ENCODE data around the gene GRM7.

Gene GRM7

DNA sequence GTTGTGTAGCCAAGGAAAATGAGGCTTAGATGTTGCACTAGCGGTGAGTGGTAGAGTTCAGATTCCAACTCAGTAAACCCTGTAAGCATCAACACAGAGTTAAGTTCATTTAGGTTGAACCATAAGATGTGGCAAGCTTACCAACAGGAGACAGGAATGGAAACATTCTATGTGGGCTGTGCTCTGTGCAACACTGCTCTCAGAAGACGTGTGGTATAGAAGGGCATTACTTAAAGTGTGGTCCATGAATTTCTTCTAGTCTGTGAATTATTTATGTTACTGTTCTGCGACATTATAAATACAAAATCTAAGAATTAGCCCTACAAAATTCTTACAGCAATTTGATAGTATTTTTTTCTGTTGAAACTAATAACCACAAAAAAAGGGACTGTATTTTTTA lies 213.3 kb downstream of the GRM7 start:
- DNase-seq (ENCODE audit: low read depth in 1 of 2, low spot score in 1 of 2), result no peak
- Histone ChIP-seq H3K27ac (replicated peaks) (no peak overlapping the region), H3K27me3 (ENCODE audit: insufficient read depth, poor library complexity, severe bottlenecking) (no peaks in the 10 kb centered on the region), H3K4me3 (replicated peaks; ENCODE audit: insufficient read depth, low read length) (no peak overlapping the region)
- TF ChIP-seq, protein P1, sequence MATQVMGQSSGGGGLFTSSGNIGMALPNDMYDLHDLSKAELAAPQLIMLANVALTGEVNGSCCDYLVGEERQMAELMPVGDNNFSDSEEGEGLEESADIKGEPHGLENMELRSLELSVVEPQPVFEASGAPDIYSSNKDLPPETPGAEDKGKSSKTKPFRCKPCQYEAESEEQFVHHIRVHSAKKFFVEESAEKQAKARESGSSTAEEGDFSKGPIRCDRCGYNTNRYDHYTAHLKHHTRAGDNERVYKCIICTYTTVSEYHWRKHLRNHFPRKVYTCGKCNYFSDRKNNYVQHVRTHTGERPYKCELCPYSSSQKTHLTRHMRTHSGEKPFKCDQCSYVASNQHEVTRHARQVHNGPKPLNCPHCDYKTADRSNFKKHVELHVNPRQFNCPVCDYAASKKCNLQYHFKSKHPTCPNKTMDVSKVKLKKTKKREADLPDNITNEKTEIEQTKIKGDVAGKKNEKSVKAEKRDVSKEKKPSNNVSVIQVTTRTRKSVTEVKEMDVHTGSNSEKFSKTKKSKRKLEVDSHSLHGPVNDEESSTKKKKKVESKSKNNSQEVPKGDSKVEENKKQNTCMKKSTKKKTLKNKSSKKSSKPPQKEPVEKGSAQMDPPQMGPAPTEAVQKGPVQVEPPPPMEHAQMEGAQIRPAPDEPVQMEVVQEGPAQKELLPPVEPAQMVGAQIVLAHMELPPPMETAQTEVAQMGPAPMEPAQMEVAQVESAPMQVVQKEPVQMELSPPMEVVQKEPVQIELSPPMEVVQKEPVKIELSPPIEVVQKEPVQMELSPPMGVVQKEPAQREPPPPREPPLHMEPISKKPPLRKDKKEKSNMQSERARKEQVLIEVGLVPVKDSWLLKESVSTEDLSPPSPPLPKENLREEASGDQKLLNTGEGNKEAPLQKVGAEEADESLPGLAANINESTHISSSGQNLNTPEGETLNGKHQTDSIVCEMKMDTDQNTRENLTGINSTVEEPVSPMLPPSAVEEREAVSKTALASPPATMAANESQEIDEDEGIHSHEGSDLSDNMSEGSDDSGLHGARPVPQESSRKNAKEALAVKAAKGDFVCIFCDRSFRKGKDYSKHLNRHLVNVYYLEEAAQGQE (IDR thresholded peaks at IDR 0.05; ENCODE audit: insufficient replicate concordance, low read depth), result no peak
- TF ChIP-seq, protein P2, sequence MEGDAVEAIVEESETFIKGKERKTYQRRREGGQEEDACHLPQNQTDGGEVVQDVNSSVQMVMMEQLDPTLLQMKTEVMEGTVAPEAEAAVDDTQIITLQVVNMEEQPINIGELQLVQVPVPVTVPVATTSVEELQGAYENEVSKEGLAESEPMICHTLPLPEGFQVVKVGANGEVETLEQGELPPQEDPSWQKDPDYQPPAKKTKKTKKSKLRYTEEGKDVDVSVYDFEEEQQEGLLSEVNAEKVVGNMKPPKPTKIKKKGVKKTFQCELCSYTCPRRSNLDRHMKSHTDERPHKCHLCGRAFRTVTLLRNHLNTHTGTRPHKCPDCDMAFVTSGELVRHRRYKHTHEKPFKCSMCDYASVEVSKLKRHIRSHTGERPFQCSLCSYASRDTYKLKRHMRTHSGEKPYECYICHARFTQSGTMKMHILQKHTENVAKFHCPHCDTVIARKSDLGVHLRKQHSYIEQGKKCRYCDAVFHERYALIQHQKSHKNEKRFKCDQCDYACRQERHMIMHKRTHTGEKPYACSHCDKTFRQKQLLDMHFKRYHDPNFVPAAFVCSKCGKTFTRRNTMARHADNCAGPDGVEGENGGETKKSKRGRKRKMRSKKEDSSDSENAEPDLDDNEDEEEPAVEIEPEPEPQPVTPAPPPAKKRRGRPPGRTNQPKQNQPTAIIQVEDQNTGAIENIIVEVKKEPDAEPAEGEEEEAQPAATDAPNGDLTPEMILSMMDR (IDR thresholded peaks at IDR 0.05; ENCODE audit: insufficient read depth, low read length), result no peak
- no peak for TF ChIP-seq POLR2AphosphoS5 (IDR thresholded peaks at IDR 0.05; ENCODE audit: low read depth)
- TF ChIP-seq SPI1 (IDR thresholded peaks at IDR 0.05; ENCODE audit: borderline replicate concordance, low read depth), result no peak
- no peak for TF ChIP-seq GABPA (IDR thresholded peaks at IDR 0.05; ENCODE audit: low read depth)

DNA sequence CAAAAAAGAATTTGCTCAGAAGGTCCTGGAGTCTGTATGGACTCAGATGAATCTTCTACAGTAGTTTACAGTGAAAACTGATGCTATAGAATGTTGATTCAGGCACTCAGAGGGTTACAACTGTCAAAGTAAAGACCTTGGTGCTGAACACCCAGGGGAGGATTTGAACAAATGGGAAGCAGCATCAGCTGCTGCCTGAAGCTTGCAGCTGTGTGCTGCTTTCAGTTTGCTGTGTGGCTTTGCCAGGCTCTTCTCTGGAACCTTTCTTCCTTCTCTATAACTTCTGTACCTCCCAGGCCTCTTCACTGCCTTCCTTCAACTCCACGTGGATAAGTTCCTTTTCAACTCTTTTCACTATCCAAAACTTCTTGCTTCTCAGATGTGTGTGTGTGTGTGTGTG lies 214.2 kb downstream of the GRM7 start:
- Histone ChIP-seq H3K27ac (replicated peaks) (no peak overlapping the region), H3K27me3 (ENCODE audit: insufficient read depth, poor library complexity, severe bottlenecking) (no peaks in the 10 kb centered on the region), H3K4me3 (replicated peaks; ENCODE audit: insufficient read depth, low read length) (no peak overlapping the region)
- no peak for DNase-seq (ENCODE audit: low read depth in 1 of 2, low spot score in 1 of 2)
- TF ChIP-seq GABPA (IDR thresholded peaks at IDR 0.05; ENCODE audit: low read depth), result no peak
- TF ChIP-seq SPI1 (IDR thresholded peaks at IDR 0.05; ENCODE audit: borderline replicate concordance, low read depth), result no peak
- TF ChIP-seq, protein P2 (IDR thresholded peaks at IDR 0.05; ENCODE audit: insufficient read depth, low read length), result no peak
- TF ChIP-seq, protein P1 (IDR thresholded peaks at IDR 0.05; ENCODE audit: insufficient replicate concordance, low read depth), result no peak
- no peak for TF ChIP-seq POLR2AphosphoS5 (IDR thresholded peaks at IDR 0.05; ENCODE audit: low read depth)

DNA sequence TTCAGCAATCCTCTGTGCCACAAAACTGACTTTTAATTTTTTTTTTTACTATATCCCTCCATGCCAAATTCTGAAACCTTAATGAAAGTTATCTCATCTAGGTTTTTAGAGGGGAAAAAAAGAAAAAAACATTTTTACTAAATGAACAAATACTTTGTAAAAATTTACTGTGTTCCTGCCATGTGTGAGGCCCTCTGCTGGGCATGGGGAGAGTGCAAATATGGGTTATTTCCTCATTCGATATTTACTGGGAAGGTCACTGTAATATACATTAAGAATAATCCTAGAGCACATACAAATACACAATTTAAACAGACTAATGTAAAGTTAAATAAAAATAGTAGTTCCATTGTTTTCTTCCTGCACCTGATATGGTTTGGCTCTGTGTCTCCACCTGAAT lies 215.0 kb downstream of the GRM7 start:
- no peaks in the 10 kb centered on the region for H3K27me3 ChIP-seq (ENCODE audit: insufficient read depth, poor library complexity, severe bottlenecking)
- TF ChIP-seq, protein P1 (IDR thresholded peaks at IDR 0.05; ENCODE audit: insufficient replicate concordance, low read depth), result no peak
- TF ChIP-seq, protein P2 (IDR thresholded peaks at IDR 0.05; ENCODE audit: insufficient read depth, low read length), result no peak
- TF ChIP-seq SPI1 (IDR thresholded peaks at IDR 0.05; ENCODE audit: borderline replicate concordance, low read depth) (no peak), POLR2AphosphoS5 (IDR thresholded peaks at IDR 0.05; ENCODE audit: low read depth) (no peak), GABPA (IDR thresholded peaks at IDR 0.05; ENCODE audit: low read depth) (no peak)
- H3K4me3 ChIP-seq (replicated peaks; ENCODE audit: insufficient read depth, low read length), result no peak overlapping the region
- H3K27ac ChIP-seq (replicated peaks), result no peak overlapping the region
- no peak for DNase-seq (ENCODE audit: low read depth in 1 of 2, low spot score in 1 of 2)

All from HL-60 (cell line).